GM12874 (cell line): ENCODE data around the gene SH2D3A.

Experiments
- TF ChIP-seq, protein P1 (sequence below): IDR thresholded peaks from 2 replicates; pipeline ENCODE4 v1.5.1; 2011; ENCODE audit warnings: low read depth, mild to moderate bottlenecking, control low read depth, low read length, moderate library complexity; ENCODE audit not compliant: insufficient read depth

The SH2D3A gene

GRCh38 chr19:6740589-6741343 is 26.5 kb downstream of the SH2D3A start:
- TF ChIP-seq, protein P1, sequence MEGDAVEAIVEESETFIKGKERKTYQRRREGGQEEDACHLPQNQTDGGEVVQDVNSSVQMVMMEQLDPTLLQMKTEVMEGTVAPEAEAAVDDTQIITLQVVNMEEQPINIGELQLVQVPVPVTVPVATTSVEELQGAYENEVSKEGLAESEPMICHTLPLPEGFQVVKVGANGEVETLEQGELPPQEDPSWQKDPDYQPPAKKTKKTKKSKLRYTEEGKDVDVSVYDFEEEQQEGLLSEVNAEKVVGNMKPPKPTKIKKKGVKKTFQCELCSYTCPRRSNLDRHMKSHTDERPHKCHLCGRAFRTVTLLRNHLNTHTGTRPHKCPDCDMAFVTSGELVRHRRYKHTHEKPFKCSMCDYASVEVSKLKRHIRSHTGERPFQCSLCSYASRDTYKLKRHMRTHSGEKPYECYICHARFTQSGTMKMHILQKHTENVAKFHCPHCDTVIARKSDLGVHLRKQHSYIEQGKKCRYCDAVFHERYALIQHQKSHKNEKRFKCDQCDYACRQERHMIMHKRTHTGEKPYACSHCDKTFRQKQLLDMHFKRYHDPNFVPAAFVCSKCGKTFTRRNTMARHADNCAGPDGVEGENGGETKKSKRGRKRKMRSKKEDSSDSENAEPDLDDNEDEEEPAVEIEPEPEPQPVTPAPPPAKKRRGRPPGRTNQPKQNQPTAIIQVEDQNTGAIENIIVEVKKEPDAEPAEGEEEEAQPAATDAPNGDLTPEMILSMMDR: no peak

- TF ChIP-seq, protein P1: no peak
Observed at GRCh38 chr19:6739883-6740588, 27.2 kb downstream of the SH2D3A start.

GRCh38 chr19:6739390-6739882 is 27.8 kb downstream of the SH2D3A start, which contains the start of gene TRIP10:
Gene TRIP10 (plus strand): TSS chr19:6739680. CDS start chr19:6739762, 82 bp downstream.
- TF ChIP-seq, protein P1: no peak

- TF ChIP-seq, protein P1: no peak
Observed at GRCh38 chr19:6738787-6739389, 28.3 kb downstream of the SH2D3A start.

DNA sequence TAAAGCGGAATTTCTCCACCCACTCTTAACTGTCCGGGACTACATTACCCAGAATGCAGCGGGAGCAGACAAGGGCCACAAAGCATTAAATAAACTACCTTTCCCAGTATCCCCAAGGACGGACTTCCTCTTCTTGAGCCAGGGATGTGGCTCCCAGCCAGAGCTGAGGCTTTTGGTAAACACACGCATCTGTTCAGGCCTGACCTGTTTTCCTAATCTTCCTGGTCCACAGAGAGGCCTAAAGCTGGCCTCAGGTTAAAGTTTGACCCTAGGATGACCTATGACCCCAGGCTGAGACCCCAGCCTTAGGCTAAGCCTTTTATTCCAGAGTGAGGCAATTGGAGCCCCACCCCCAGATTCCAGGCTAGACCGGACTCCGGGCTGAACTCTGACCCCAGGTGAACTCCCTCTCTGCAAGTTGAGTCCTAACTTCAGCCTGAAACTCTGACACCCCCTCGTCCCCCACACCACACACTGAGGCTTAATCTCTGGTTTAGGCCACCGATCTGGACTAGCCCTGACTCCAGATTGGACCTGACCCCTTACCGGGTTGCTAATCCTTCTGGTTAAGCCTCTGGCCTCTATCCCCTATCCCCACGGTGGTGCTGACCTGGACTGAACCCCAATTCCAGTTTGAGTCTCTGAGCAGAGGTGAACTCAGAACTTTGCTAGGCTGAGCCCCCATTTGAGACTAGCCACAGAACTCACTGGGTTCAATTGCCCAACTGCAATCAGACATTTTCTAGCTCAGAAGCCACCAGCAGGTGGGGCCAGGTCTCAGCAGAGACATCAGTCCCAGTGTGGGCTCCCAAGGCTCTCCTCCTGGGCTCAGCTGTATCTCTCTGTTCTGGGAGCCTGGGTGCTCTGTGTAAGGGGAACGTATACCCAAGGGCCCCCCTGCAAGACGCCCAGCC is 29.1 kb downstream of the SH2D3A start:
- TF ChIP-seq, protein P1: peak; percentile 75

DNA sequence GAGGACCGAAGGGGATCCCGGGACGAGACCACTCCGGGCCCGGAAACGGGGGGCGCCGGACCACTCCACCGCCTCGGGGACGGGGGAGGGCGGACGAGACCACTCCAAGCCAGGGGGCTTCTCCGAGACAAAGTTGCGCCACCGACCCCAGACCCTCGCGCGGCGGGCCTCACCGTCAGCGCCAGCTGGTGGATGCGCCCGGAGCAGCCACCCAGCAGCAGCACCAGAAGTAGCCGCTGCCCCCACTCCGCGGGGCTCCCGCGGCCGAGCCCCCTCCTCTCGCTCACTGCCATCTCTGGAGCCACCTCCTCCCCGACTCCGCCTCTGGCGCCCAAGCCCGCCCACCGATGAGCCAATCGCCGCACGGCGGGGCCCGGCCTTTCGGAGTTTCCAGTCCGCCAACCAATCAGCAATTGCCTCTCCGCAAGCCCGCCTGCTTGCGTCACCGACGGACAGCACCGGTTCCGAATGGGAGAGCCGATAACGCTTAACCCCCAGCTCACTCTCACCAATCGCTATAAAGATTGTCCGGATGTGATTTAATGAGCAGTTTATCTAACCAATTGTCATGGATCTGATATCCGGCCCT is 29.9 kb downstream of the SH2D3A start, which contains the start of gene GPR108:
GPR108 (minus strand) TSS at position 297 of the 589 bp plus-strand sequence; CDS start at position 293, 4 bp downstream.
- TF ChIP-seq, protein P1: no peak
